Measurements from ENCODE around the gene P2RX7.

Gene P2RX7

DNA sequence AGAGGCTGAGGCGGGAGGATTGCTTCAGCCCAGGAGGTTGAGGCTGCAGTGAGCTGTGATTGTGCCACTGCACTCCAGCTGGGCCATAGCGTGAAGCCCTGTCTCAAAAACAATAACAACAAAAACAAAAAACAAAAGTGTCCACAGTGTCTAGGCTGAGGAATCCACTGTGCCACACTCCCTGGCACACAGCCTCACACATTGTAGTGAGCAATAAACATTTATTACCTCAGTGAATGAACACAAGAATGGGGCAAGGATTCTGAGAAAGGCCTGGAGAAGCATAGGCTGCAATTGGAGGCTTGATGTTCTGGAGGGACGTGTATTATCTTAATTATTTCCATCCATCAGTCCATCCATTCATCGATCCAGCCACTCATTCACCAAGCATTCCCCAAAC, 17.1 kb upstream of the P2RX7 start:
- no peaks in the 10 kb centered on the region for H3K79me2 ChIP-seq (ENCODE audit: insufficient read depth, low read depth)
- H3K4me3 ChIP-seq (IDR thresholded peaks at IDR 0.05; ENCODE audit: insufficient read depth, low read depth, low read length): no peak overlapping the region
- H3K4me2 ChIP-seq: no peak overlapping the region
- H2AFZ ChIP-seq (ENCODE audit: low read depth): no peak overlapping the region
- no peaks in the 10 kb centered on the region for H3K27me3 ChIP-seq (ENCODE audit: insufficient read depth, low read depth)
- H3K27ac ChIP-seq: no peak overlapping the region
- TF ChIP-seq, protein P1, sequence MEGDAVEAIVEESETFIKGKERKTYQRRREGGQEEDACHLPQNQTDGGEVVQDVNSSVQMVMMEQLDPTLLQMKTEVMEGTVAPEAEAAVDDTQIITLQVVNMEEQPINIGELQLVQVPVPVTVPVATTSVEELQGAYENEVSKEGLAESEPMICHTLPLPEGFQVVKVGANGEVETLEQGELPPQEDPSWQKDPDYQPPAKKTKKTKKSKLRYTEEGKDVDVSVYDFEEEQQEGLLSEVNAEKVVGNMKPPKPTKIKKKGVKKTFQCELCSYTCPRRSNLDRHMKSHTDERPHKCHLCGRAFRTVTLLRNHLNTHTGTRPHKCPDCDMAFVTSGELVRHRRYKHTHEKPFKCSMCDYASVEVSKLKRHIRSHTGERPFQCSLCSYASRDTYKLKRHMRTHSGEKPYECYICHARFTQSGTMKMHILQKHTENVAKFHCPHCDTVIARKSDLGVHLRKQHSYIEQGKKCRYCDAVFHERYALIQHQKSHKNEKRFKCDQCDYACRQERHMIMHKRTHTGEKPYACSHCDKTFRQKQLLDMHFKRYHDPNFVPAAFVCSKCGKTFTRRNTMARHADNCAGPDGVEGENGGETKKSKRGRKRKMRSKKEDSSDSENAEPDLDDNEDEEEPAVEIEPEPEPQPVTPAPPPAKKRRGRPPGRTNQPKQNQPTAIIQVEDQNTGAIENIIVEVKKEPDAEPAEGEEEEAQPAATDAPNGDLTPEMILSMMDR (conservative IDR thresholded peaks at IDR 0.05; ENCODE audit: low read depth, low read length): no peak
- no peaks in the 10 kb centered on the region for H4K20me1 ChIP-seq (ENCODE audit: insufficient read depth)
- H3K4me1 ChIP-seq (ENCODE audit: low read depth, poor library complexity, severe bottlenecking): no peaks in the 10 kb centered on the region
- H3K36me3 ChIP-seq (ENCODE audit: insufficient read depth): no peaks in the 10 kb centered on the region
- H3K9ac ChIP-seq: no peak overlapping the region

DNA sequence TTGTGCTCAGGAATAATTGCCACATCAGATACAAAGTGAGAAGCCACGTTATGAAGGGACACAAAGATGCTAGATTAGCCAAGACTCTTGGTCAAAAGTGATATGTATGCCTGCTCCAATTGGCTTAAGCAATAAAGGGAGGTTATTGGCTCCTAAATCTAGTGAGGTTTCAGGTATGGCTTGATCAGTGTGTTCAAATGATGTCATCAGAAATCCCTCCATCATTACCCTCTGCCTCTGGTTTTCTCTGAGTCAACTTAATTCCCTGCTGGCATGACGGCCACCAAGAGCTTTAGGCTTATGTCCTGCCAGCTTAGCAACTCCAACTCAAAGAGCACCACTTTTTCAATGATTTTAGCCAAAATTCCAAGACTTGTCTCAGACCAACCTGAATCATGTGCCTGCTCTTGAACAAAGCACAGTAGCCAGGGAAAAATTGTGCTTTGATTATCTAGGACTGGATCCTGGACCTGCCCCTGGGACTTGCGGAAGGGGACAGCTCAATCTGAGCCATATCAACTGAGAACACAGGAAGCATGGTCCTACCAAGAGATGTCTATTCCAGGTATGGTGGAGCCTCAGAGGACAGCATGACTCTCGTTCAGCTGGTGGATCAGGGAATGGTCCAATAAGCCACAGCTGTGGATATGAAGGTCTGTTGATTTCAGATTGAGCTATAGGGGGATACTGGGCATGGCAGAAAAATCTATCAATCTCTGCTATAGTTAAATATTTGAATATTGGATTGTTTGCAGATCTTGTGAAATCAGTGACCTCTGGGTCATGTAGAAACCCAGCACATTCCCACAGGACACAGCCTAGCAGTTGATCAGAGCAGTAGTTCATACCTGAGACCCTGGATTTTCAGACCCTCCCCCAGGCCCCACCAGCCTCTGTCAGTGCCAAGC, 16.1 kb upstream of the P2RX7 start:
- H3K4me2 ChIP-seq: no peak overlapping the region
- no peaks in the 10 kb centered on the region for H3K27me3 ChIP-seq (ENCODE audit: insufficient read depth, low read depth)
- no peak overlapping the region for H3K27ac ChIP-seq
- H3K4me3 ChIP-seq (IDR thresholded peaks at IDR 0.05; ENCODE audit: insufficient read depth, low read depth, low read length): no peak overlapping the region
- no peak overlapping the region for H3K9ac ChIP-seq
- TF ChIP-seq, protein P1 (conservative IDR thresholded peaks at IDR 0.05; ENCODE audit: low read depth, low read length): no peak
- H3K4me1 ChIP-seq (ENCODE audit: low read depth, poor library complexity, severe bottlenecking): no peaks in the 10 kb centered on the region
- no peaks in the 10 kb centered on the region for H3K36me3 ChIP-seq (ENCODE audit: insufficient read depth)
- no peaks in the 10 kb centered on the region for H4K20me1 ChIP-seq (ENCODE audit: insufficient read depth)
- no peak overlapping the region for H2AFZ ChIP-seq (ENCODE audit: low read depth)
- no peaks in the 10 kb centered on the region for H3K79me2 ChIP-seq (ENCODE audit: insufficient read depth, low read depth)

DNA sequence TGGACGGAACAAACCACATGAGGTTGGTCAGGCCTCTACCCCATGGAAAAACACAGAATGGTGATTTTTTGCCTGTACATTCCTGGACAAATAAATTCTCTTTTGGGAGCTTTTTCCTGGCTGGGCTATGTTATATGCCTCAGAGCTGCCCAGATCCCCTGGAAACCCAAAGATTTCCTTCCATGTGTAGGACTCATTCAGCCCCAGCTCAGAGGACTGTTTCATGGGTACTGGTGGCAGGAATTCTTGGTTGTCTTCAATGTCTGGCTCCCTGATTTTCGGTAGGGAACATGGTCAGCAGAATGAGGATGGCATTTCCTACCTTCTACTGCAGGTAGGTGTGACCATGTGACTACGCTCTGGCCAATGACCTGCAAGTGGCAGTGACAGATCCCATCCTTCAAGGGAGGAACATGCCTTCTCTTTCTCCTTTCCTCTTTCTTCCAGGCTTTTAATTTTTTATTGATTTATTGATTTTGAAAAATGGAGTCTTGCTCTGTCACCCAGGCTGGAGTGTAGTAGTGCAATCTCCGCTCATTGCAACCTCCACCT, 15.4 kb upstream of the P2RX7 start:
- H3K4me3 ChIP-seq (IDR thresholded peaks at IDR 0.05; ENCODE audit: insufficient read depth, low read depth, low read length): no peak overlapping the region
- H3K9ac ChIP-seq: no peak overlapping the region
- no peak overlapping the region for H2AFZ ChIP-seq (ENCODE audit: low read depth)
- H3K27ac ChIP-seq: no peak overlapping the region
- no peaks in the 10 kb centered on the region for H3K79me2 ChIP-seq (ENCODE audit: insufficient read depth, low read depth)
- H3K36me3 ChIP-seq (ENCODE audit: insufficient read depth): no peaks in the 10 kb centered on the region
- no peaks in the 10 kb centered on the region for H3K27me3 ChIP-seq (ENCODE audit: insufficient read depth, low read depth)
- no peaks in the 10 kb centered on the region for H3K4me1 ChIP-seq (ENCODE audit: low read depth, poor library complexity, severe bottlenecking)
- H3K4me2 ChIP-seq: no peak overlapping the region
- TF ChIP-seq, protein P1 (conservative IDR thresholded peaks at IDR 0.05; ENCODE audit: low read depth, low read length): no peak
- H4K20me1 ChIP-seq (ENCODE audit: insufficient read depth): no peaks in the 10 kb centered on the region

DNA sequence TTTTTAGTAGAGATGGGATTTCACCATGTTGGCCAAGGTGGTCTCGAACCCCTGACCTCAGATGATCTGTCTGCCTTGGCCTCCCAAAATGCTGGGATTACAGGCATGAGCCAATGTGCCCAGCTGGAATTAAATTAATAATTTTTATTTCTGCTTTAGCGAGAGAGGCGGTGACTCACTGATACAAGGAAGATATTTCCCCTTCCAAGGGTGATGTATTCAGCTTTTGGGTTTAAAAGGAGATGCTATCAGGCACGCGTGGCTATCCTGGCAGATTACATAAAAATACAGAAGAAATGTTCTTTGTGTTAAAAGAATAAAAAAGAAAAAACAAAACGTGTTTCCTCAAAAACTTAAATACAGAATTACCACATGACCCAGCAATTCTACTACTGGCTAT, 12.4 kb upstream of the P2RX7 start:
- Histone ChIP-seq H3K4me2 (no peak overlapping the region), H3K9ac (no peak overlapping the region), H3K4me1 (ENCODE audit: low read depth, poor library complexity, severe bottlenecking) (peaks cover 13% of the 10 kb centered on the region), H2AFZ (ENCODE audit: low read depth) (no peak overlapping the region), H3K79me2 (ENCODE audit: insufficient read depth, low read depth) (no peaks in the 10 kb centered on the region), H3K4me3 (IDR thresholded peaks at IDR 0.05; ENCODE audit: insufficient read depth, low read depth, low read length) (no peak overlapping the region), H4K20me1 (ENCODE audit: insufficient read depth) (no peaks in the 10 kb centered on the region), H3K36me3 (ENCODE audit: insufficient read depth) (no peaks in the 10 kb centered on the region), H3K27ac (no peak overlapping the region), H3K27me3 (ENCODE audit: insufficient read depth, low read depth) (no peaks in the 10 kb centered on the region)
- TF ChIP-seq, protein P1 (conservative IDR thresholded peaks at IDR 0.05; ENCODE audit: low read depth, low read length): no peak
